HepG2 (cell line): Measurements from ENCODE around the gene NT5C. TPM values are rescaled to one million over a fixed set of nuclear protein-coding genes. Genes with fewer than 3 reads are reported as not detected.
A peak's percentile ranks its signal among the peaks of the same experiment; 100 is the strongest.

Source experiments
- RFX1 ChIP-seq: fragments of 450-650 bp; IDR thresholded peaks from 2 replicates; pipeline ENCODE4 v1.6.1; 2017
- ZBTB40 ChIP-seq, 2 experiments: fragments of 450-650 bp in 1 of 2; sonication (generic) in 1 of 2; formaldehyde crosslinking in 1 of 2; IDR thresholded peaks; 2 replicates each; pipeline versions ENCODE4 v1.6.1 to v1.8.0; 2016 to 2022; ENCODE audit warnings: antibody characterized with exemption in 1 of 2, mild to moderate bottlenecking in 1 of 2, missing genetic modification reagents in 1 of 2
- ZFP82 ChIP-seq: sonication (generic); formaldehyde crosslinking; IDR thresholded peaks from 2 replicates; pipeline ENCODE4 v1.5.1; 2020; ENCODE audit warnings: mild to moderate bottlenecking, missing genetic modification reagents, borderline replicate concordance
- ZNF674 ChIP-seq: sonication (generic); formaldehyde crosslinking; IDR thresholded peaks from 2 replicates; pipeline ENCODE4 v1.5.0; 2020; ENCODE audit warnings: low read depth, mild to moderate bottlenecking, missing genetic modification reagents
- polyA plus RNA-seq, 8 experiments: library from polyadenylated mRNA; depleted of rRNA in 3 of 8; stranded (reverse) in 7 of 8; unstranded in 1 of 8; fragments of >200 nt; fragmentation: Illumina TruSeq in 4 of 8; extraction: Trizol in 4 of 8; gene quantifications; 2 replicates each; pipeline versions ENCODE4 v1.2.1 to v1.2.3, GENCODE V29; 2011 to 2016; ENCODE audit warnings: low read depth in 4 of 8, missing spikeins in 1 of 8, mixed read lengths in 1 of 8; ENCODE audit not compliant: insufficient read depth in 1 of 8
- total RNA-seq, 5 experiments: library from RNA; depleted of rRNA; stranded (reverse); fragments of >200 nt; fragmentation: Illumina TruSeq; extraction: Trizol; gene quantifications; 2 replicates each; pipeline ENCODE4 v1.2.3, GENCODE V29; 2016; ENCODE audit warnings: low read depth in 1 of 5
- TF ChIP-seq, protein P1 (sequence below): IDR thresholded peaks from 2 replicates; pipeline ENCODE4 v1.6.1; 2016; ENCODE audit warnings: low read depth, missing genetic modification reagents, missing compliant biosample characterization
- TF ChIP-seq, protein P2 (sequence below): sonication (generic); formaldehyde crosslinking; IDR thresholded peaks from 2 replicates; pipeline ENCODE4 v1.5.1; 2020; ENCODE audit warnings: mild to moderate bottlenecking, missing genetic modification reagents, borderline replicate concordance

Gene NT5C
- total and polyA plus RNA-seq, 2 of the 13 experiments (the other 11 are each of a cell fraction or from before 2014, with no cell fraction given) = 42.8 to 48.6 TPM

GRCh38 chr17:75153780-75154194, 22.2 kb upstream of the NT5C start (continued):
- TF ChIP-seq, protein P1, sequence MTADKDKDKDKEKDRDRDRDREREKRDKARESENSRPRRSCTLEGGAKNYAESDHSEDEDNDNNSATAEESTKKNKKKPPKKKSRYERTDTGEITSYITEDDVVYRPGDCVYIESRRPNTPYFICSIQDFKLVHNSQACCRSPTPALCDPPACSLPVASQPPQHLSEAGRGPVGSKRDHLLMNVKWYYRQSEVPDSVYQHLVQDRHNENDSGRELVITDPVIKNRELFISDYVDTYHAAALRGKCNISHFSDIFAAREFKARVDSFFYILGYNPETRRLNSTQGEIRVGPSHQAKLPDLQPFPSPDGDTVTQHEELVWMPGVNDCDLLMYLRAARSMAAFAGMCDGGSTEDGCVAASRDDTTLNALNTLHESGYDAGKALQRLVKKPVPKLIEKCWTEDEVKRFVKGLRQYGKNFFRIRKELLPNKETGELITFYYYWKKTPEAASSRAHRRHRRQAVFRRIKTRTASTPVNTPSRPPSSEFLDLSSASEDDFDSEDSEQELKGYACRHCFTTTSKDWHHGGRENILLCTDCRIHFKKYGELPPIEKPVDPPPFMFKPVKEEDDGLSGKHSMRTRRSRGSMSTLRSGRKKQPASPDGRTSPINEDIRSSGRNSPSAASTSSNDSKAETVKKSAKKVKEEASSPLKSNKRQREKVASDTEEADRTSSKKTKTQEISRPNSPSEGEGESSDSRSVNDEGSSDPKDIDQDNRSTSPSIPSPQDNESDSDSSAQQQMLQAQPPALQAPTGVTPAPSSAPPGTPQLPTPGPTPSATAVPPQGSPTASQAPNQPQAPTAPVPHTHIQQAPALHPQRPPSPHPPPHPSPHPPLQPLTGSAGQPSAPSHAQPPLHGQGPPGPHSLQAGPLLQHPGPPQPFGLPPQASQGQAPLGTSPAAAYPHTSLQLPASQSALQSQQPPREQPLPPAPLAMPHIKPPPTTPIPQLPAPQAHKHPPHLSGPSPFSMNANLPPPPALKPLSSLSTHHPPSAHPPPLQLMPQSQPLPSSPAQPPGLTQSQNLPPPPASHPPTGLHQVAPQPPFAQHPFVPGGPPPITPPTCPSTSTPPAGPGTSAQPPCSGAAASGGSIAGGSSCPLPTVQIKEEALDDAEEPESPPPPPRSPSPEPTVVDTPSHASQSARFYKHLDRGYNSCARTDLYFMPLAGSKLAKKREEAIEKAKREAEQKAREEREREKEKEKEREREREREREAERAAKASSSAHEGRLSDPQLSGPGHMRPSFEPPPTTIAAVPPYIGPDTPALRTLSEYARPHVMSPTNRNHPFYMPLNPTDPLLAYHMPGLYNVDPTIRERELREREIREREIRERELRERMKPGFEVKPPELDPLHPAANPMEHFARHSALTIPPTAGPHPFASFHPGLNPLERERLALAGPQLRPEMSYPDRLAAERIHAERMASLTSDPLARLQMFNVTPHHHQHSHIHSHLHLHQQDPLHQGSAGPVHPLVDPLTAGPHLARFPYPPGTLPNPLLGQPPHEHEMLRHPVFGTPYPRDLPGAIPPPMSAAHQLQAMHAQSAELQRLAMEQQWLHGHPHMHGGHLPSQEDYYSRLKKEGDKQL (CRISPR knock-in tag) = no peak
- TF ChIP-seq ZNF674 = no peak
- no peak for TF ChIP-seq RFX1
- TF ChIP-seq ZBTB40 (IDR thresholded peaks at IDR 0.05) = no peak
- TF ChIP-seq ZBTB40 (CRISPR knock-in tag; IDR thresholded peaks at IDR 0.05) = peak; percentile 39; the same call in 1 of the 2 replicates
- TF ChIP-seq, protein P2, sequence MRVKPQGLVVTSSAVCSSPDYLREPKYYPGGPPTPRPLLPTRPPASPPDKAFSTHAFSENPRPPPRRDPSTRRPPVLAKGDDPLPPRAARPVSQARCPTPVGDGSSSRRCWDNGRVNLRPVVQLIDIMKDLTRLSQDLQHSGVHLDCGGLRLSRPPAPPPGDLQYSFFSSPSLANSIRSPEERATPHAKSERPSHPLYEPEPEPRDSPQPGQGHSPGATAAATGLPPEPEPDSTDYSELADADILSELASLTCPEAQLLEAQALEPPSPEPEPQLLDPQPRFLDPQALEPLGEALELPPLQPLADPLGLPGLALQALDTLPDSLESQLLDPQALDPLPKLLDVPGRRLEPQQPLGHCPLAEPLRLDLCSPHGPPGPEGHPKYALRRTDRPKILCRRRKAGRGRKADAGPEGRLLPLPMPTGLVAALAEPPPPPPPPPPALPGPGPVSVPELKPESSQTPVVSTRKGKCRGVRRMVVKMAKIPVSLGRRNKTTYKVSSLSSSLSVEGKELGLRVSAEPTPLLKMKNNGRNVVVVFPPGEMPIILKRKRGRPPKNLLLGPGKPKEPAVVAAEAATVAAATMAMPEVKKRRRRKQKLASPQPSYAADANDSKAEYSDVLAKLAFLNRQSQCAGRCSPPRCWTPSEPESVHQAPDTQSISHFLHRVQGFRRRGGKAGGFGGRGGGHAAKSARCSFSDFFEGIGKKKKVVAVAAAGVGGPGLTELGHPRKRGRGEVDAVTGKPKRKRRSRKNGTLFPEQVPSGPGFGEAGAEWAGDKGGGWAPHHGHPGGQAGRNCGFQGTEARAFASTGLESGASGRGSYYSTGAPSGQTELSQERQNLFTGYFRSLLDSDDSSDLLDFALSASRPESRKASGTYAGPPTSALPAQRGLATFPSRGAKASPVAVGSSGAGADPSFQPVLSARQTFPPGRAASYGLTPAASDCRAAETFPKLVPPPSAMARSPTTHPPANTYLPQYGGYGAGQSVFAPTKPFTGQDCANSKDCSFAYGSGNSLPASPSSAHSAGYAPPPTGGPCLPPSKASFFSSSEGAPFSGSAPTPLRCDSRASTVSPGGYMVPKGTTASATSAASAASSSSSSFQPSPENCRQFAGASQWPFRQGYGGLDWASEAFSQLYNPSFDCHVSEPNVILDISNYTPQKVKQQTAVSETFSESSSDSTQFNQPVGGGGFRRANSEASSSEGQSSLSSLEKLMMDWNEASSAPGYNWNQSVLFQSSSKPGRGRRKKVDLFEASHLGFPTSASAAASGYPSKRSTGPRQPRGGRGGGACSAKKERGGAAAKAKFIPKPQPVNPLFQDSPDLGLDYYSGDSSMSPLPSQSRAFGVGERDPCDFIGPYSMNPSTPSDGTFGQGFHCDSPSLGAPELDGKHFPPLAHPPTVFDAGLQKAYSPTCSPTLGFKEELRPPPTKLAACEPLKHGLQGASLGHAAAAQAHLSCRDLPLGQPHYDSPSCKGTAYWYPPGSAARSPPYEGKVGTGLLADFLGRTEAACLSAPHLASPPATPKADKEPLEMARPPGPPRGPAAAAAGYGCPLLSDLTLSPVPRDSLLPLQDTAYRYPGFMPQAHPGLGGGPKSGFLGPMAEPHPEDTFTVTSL (CRISPR knock-in tag) = peak; percentile 58; the same call in 1 of the 2 replicates
- TF ChIP-seq ZFP82 (CRISPR knock-in tag) = peak; percentile 81; the same call in 1 of the 2 replicates
